Measurements from ENCODE around the gene CDH26. TPM values are rescaled to one million over a fixed set of nuclear protein-coding genes. Genes with fewer than 3 reads are reported as not detected.

CDH26 gene
- total RNA-seq, 1 experiment from 2014 or later = 1.0 TPM

- H3K9me3 Mint-ChIP-seq = peaks cover 3% of the 10 kb centered on the region
- POLR2A ChIA-PET = no interaction called here
- peaks cover 5% of the 10 kb centered on the region for H3K27me3 Mint-ChIP-seq (ENCODE audit: low read depth)
- peak; percentile 83 for ATAC-seq
- DNase-seq (ENCODE audit: low spot score) = peak; percentile 34
- no peak overlapping the region for H3K27ac Mint-ChIP-seq
- CTCF ChIA-PET = interaction anchor here (0.6 to 3.2 kb wide), 42 partner anchors 8 to 1171 kb away, joined by 3 to 28 read pairs (median 5); partner anchors contain the start of genes FAM217B and SYCP2
- H3K36me3 Mint-ChIP-seq = no peaks in the 10 kb centered on the region
- H3K4me3 Mint-ChIP-seq = no peak overlapping the region
- TF ChIP-seq ZNF263 (CRISPR knock-in tag; IDR thresholded peaks at IDR 0.05; ENCODE audit: low read depth) (peak; percentile 84), USF1 (CRISPR knock-in tag; IDR thresholded peaks at IDR 0.05) (no peak)
- peaks cover 13% of the 10 kb centered on the region for H3K4me1 Mint-ChIP-seq
Measured at GRCh38 chr20:60057866-60058807, 99.9 kb downstream of the CDH26 start.

DNA sequence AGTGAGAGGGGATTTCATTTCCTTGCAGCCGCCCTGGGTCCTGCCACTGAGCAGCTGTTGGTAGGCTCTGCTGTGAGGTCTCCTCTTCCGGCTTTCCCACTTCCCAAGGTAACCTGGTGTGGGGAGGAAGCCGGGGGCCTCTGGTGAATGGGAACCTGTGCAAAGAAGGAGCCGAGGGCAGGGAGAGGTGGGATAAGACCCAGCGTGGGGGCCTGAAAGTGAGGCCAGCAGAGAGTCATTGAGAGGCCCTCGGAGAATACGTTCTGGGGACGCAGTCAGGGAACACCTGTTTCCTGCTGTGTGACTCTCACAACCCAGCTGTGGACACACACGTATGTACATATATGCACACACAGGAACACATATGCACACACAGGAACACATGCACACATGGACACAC lies 100.7 kb downstream of the CDH26 start:
- ChIA-PET CTCF (interaction anchor here (0.8 to 3.2 kb wide), 10 partner anchors 9 to 1170 kb away, joined by 4 to 28 read pairs (median 8); no protein-coding TSS in a partner anchor), POLR2A (no interaction called here)
- no peak for ATAC-seq
- peaks cover under 1% of the 10 kb centered on the region; the same call in 1 of the 2 replicates for H3K9me3 Mint-ChIP-seq
- peaks cover 8% of the 10 kb centered on the region for H3K27me3 Mint-ChIP-seq (ENCODE audit: low read depth)
- H3K4me1 Mint-ChIP-seq = peaks cover 13% of the 10 kb centered on the region
- TF ChIP-seq GABPB1 (CRISPR knock-in tag; IDR thresholded peaks at IDR 0.05) = no peak
- TF ChIP-seq RORB (CRISPR knock-in tag; IDR thresholded peaks at IDR 0.05) = no peak
- TF ChIP-seq ZNF671 (CRISPR knock-in tag; IDR thresholded peaks at IDR 0.05) = no peak
- TF ChIP-seq ZNF263 (CRISPR knock-in tag; IDR thresholded peaks at IDR 0.05; ENCODE audit: low read depth) = no peak
- no peak for TF ChIP-seq PRRX2 (CRISPR knock-in tag; IDR thresholded peaks at IDR 0.05)
- TF ChIP-seq SMAD4 (CRISPR knock-in tag; IDR thresholded peaks at IDR 0.05) = no peak
- TF ChIP-seq, protein P1, sequence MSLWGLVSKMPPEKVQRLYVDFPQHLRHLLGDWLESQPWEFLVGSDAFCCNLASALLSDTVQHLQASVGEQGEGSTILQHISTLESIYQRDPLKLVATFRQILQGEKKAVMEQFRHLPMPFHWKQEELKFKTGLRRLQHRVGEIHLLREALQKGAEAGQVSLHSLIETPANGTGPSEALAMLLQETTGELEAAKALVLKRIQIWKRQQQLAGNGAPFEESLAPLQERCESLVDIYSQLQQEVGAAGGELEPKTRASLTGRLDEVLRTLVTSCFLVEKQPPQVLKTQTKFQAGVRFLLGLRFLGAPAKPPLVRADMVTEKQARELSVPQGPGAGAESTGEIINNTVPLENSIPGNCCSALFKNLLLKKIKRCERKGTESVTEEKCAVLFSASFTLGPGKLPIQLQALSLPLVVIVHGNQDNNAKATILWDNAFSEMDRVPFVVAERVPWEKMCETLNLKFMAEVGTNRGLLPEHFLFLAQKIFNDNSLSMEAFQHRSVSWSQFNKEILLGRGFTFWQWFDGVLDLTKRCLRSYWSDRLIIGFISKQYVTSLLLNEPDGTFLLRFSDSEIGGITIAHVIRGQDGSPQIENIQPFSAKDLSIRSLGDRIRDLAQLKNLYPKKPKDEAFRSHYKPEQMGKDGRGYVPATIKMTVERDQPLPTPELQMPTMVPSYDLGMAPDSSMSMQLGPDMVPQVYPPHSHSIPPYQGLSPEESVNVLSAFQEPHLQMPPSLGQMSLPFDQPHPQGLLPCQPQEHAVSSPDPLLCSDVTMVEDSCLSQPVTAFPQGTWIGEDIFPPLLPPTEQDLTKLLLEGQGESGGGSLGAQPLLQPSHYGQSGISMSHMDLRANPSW (CRISPR knock-in tag; conservative IDR thresholded peaks at IDR 0.05; ENCODE audit: low read depth) = no peak
- no peak for TF ChIP-seq MAX (CRISPR knock-in tag; IDR thresholded peaks at IDR 0.05)
- no peak for TF ChIP-seq ZNF317 (CRISPR knock-in tag; IDR thresholded peaks at IDR 0.05; ENCODE audit: borderline replicate concordance, low read depth)
- TF ChIP-seq CREM (CRISPR knock-in tag; IDR thresholded peaks at IDR 0.05) = no peak
- TF ChIP-seq E2F5 (CRISPR knock-in tag; IDR thresholded peaks at IDR 0.05) = no peak
- TF ChIP-seq, protein P2, sequence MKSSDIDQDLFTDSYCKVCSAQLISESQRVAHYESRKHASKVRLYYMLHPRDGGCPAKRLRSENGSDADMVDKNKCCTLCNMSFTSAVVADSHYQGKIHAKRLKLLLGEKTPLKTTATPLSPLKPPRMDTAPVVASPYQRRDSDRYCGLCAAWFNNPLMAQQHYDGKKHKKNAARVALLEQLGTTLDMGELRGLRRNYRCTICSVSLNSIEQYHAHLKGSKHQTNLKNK (CRISPR knock-in tag; IDR thresholded peaks at IDR 0.05) = no peak
- no peak for TF ChIP-seq EMX1 (CRISPR knock-in tag; IDR thresholded peaks at IDR 0.05)
- TF ChIP-seq, protein P3, sequence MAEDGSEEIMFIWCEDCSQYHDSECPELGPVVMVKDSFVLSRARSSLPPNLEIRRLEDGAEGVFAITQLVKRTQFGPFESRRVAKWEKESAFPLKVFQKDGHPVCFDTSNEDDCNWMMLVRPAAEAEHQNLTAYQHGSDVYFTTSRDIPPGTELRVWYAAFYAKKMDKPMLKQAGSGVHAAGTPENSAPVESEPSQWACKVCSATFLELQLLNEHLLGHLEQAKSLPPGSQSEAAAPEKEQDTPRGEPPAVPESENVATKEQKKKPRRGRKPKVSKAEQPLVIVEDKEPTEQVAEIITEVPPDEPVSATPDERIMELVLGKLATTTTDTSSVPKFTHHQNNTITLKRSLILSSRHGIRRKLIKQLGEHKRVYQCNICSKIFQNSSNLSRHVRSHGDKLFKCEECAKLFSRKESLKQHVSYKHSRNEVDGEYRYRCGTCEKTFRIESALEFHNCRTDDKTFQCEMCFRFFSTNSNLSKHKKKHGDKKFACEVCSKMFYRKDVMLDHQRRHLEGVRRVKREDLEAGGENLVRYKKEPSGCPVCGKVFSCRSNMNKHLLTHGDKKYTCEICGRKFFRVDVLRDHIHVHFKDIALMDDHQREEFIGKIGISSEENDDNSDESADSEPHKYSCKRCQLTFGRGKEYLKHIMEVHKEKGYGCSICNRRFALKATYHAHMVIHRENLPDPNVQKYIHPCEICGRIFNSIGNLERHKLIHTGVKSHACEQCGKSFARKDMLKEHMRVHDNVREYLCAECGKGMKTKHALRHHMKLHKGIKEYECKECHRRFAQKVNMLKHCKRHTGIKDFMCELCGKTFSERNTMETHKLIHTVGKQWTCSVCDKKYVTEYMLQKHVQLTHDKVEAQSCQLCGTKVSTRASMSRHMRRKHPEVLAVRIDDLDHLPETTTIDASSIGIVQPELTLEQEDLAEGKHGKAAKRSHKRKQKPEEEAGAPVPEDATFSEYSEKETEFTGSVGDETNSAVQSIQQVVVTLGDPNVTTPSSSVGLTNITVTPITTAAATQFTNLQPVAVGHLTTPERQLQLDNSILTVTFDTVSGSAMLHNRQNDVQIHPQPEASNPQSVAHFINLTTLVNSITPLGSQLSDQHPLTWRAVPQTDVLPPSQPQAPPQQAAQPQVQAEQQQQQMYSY (CRISPR knock-in tag; IDR thresholded peaks at IDR 0.05) = no peak
- TF ChIP-seq ZNF532 (CRISPR knock-in tag; IDR thresholded peaks at IDR 0.05; ENCODE audit: borderline replicate concordance) = no peak
- TF ChIP-seq ZBTB21 (CRISPR knock-in tag; IDR thresholded peaks at IDR 0.05; ENCODE audit: borderline replicate concordance) = no peak
- DNase-seq (ENCODE audit: low spot score) = no peak
- no peak overlapping the region for H3K27ac Mint-ChIP-seq
- H3K36me3 Mint-ChIP-seq = no peaks in the 10 kb centered on the region
- no peak overlapping the region for H3K4me3 Mint-ChIP-seq

Measured in WTC11 (cell line).